BLaER1 treated with 17β-estradiol and CSF1 and Interleukin-3, amounts not matched to agents 10 nM and 100 nM (cell line): ENCODE results near the gene TSC1.

Experiments used
- H3K27ac ChIP-seq, 11 experiments: shearing (Covaris generic); formaldehyde crosslinking; 2 replicates each; pipeline ENCODE4 v1.8.1; 2022
- H3K27me3 ChIP-seq, 11 experiments: shearing (Covaris generic); formaldehyde crosslinking; 2 replicates each; pipeline ENCODE4 v1.8.1; 2022
- H3K36me3 ChIP-seq, 11 experiments: shearing (Covaris generic); formaldehyde crosslinking; 2 replicates each; pipeline ENCODE4 v1.8.1; 2022
- H3K4me1 ChIP-seq, 10 experiments: shearing (Covaris generic); formaldehyde crosslinking; 2 replicates each; pipeline ENCODE4 v1.8.1; 2022
- H3K4me2 ChIP-seq, 11 experiments: shearing (Covaris generic); formaldehyde crosslinking; 2 replicates each; pipeline ENCODE4 v1.8.1; 2022
- H3K4me3 ChIP-seq, 10 experiments: shearing (Covaris generic); formaldehyde crosslinking; 2 replicates each; pipeline ENCODE4 v1.8.1; 2022
- H3K9ac ChIP-seq, 11 experiments: shearing (Covaris generic); formaldehyde crosslinking; 2 replicates each; pipeline ENCODE4 v1.8.1; 2022
- H3K9me3 ChIP-seq, 11 experiments: shearing (Covaris generic); formaldehyde crosslinking; replicated peaks in 1 of 11; 2 replicates each; pipeline ENCODE4 v1.8.1; 2022
- H4K20me1 ChIP-seq, 11 experiments: shearing (Covaris generic); formaldehyde crosslinking; 2 replicates each; pipeline ENCODE4 v1.8.1; 2022
- Cebpa-rat ChIP-seq, 11 experiments: shearing (Covaris generic); IDR thresholded peaks; 2 replicates each; pipeline ENCODE4 v1.8.1; 2022

TSC1 gene

GRCh38 chr9:132846918-132847515, 97.4 kb downstream of the TSC1 start:
- peaks cover 15 to 57% (median 46%) of the 10 kb centered on the region in 10 experiments for H3K4me1 ChIP-seq
- H3K36me3 ChIP-seq: no peaks in the 10 kb centered on the region
- H3K4me2 ChIP-seq: peak overlapping the region in 7 of 11 experiments; percentile 50 to 65 (median 55); a peak in 12 of 22 replicates
- no peaks in the 10 kb centered on the region for H3K9me3 ChIP-seq
- H3K27me3 ChIP-seq: no peaks in the 10 kb centered on the region
- peak overlapping the region in 3 of 11 experiments; percentile 8 to 30 (median 24); a peak in 2 of 22 replicates for H3K27ac ChIP-seq
- H3K9ac ChIP-seq: no peak overlapping the region
- H4K20me1 ChIP-seq: no peaks in the 10 kb centered on the region
- no peak overlapping the region for H3K4me3 ChIP-seq
- TF ChIP-seq Cebpa-rat (IDR thresholded peaks at IDR 0.05): no peak

- peaks cover 13 to 50% (median 41%) of the 10 kb centered on the region in 10 experiments for H3K4me1 ChIP-seq
- peak overlapping the region in 2 of 11 experiments; percentile 53 to 55; a peak in 3 of 22 replicates for H3K4me2 ChIP-seq
- H3K36me3 ChIP-seq: no peaks in the 10 kb centered on the region
- H3K4me3 ChIP-seq: no peak overlapping the region
- no peak overlapping the region for H3K9ac ChIP-seq
- H3K9me3 ChIP-seq: no peaks in the 10 kb centered on the region
- TF ChIP-seq Cebpa-rat (IDR thresholded peaks at IDR 0.05): no peak
- no peaks in the 10 kb centered on the region for H4K20me1 ChIP-seq
- no peaks in the 10 kb centered on the region for H3K27me3 ChIP-seq
- H3K27ac ChIP-seq: peak overlapping the region in 1 of 11 experiments; percentile 22; a peak in 1 of 22 replicates
These were observed 98.1 kb downstream of the TSC1 start for GRCh38 chr9:132846109-132846917.

DNA sequence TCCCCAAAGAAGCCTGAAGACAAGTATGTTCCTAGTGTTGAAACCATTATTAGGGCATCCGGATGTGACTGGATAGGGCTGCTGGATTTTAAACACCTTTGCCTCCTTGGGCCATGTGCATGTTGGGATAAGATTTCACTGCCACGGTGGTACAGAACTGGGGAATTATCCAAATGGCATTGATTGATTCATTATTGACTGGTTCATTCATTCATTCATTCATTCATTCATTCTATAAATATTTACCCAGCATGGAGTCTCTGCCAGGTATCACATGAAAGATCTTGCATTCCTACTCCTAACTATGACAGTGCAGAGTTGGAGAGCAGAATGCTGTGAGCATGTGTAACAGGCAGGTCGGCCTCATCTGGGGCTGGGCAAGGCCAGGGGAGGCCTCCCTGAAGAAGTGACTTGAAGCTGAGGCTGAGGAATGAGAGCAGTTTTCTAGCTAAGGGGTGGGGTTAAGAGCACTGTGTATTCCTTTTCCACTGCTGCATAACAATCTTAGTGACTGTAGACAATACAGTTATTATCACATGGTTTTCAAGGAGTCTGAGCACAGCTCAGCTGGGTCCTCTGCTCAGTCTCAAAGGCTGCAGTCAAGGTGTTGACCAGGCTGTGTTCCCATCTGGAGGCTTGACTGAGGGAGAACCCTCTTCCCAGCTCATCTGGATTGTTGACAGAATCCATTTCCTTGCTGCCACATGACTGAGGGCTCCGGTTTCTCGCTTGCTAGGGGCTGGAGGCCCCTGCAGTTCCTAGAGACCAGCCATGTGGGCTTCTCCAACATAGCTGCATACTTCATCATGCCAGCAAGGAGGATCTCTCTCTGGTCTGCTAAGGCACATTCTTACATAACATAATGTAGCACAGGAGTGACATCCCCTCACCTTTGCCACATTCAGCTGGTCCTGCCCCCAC, 102.0 kb downstream of the TSC1 start:
- Histone ChIP-seq H3K4me3 (no peak overlapping the region), H3K9ac (no peak overlapping the region), H4K20me1 (no peaks in the 10 kb centered on the region), H3K4me2 (no peak overlapping the region), H3K9me3 (no peaks in the 10 kb centered on the region), H3K27me3 (no peaks in the 10 kb centered on the region), H3K27ac (no peak overlapping the region), H3K36me3 (no peaks in the 10 kb centered on the region), H3K4me1 (peaks cover 0 to 13% (median 9%) of the 10 kb centered on the region in 10 experiments; a peak in 15 of 20 replicates)
- no peak for TF ChIP-seq Cebpa-rat (IDR thresholded peaks at IDR 0.05)
